Lower leg skin (tissue), 4 donors: ENCODE data around the gene NAV2. TPM values are rescaled to one million over a fixed set of nuclear protein-coding genes. Genes with fewer than 3 reads are reported as not detected.

ENCODE experiments used
- DNase-seq, 2 donors: peaks; one replicate each; pipeline ENCODE4 v3.0.0-alpha.2; 2019; ENCODE audit warnings: low spot score in 2 of 2
- H3K4me3 ChIP-seq: fragments of 200-600 bp; sonication (generic); 2 replicates; pipeline ENCODE4 v1.5.1; 2017; ENCODE audit warnings: mild to moderate bottlenecking, low read depth; ENCODE audit not compliant: poor library complexity, severe bottlenecking
- POLR2A ChIP-seq, 2 donors: fragments of 450-650 bp; IDR thresholded peaks; one replicate each; pipeline ENCODE4 v1.6.1; 2016 to 2017; ENCODE audit warnings: antibody characterized with exemption in 2 of 2, mild to moderate bottlenecking in 1 of 2, moderate library complexity in 1 of 2
- WGBS, 2 donors: methylation state at CpG; one replicate each; pipeline ENCODE4 v1.1.5; 2018; 5-methylcytosine and 5-hydroxymethylcytosine counted together
- intact Hi-C: fragments of 100-400 bp; cut with DNase I; formaldehyde crosslinking; loops from one replicate; pipeline ENCODE4 v1.15.0; 2023; ENCODE audit warnings: low total_unique reads
- total RNA-seq, 4 donors: library from RNA; depleted of rRNA; stranded (reverse); fragments of >200 nt; gene quantifications; one replicate each; pipeline ENCODE4 v1.1.0, GENCODE V29; 2016
- TF ChIP-seq, protein P1 (sequence below), 3 donors: fragments of 450-650 bp; IDR thresholded peaks; one replicate each; pipeline ENCODE4 v1.5.1; 2016; ENCODE audit warnings: antibody characterized with exemption in 3 of 3, mild to moderate bottlenecking in 3 of 3, moderate library complexity in 2 of 3

NAV2 gene
- total RNA-seq, 4 donors from 2014 or later, result 5.8 to 30.7 (median 21.0) TPM

- no peak for DNase-seq
- no peak overlapping the region for H3K4me3 ChIP-seq
- intact Hi-C loops, result no loop called here
- 50 to 61% methylated on average over 2 of the region's 2 CpGs for WGBS, 2 donors
- TF ChIP-seq, protein P1, sequence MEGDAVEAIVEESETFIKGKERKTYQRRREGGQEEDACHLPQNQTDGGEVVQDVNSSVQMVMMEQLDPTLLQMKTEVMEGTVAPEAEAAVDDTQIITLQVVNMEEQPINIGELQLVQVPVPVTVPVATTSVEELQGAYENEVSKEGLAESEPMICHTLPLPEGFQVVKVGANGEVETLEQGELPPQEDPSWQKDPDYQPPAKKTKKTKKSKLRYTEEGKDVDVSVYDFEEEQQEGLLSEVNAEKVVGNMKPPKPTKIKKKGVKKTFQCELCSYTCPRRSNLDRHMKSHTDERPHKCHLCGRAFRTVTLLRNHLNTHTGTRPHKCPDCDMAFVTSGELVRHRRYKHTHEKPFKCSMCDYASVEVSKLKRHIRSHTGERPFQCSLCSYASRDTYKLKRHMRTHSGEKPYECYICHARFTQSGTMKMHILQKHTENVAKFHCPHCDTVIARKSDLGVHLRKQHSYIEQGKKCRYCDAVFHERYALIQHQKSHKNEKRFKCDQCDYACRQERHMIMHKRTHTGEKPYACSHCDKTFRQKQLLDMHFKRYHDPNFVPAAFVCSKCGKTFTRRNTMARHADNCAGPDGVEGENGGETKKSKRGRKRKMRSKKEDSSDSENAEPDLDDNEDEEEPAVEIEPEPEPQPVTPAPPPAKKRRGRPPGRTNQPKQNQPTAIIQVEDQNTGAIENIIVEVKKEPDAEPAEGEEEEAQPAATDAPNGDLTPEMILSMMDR (IDR thresholded peaks at IDR 0.05), result no peak
- TF ChIP-seq POLR2A (IDR thresholded peaks at IDR 0.05), result no peak
Measured at GRCh38 chr11:19868871-19869270, 156.2 kb downstream of the NAV2 start.

- DNase-seq, result no peak
- 50 to 53% methylated on average over 2 of the region's 2 CpGs for WGBS, 2 donors
- H3K4me3 ChIP-seq, result no peak overlapping the region
- intact Hi-C loops, result no loop called here
- no peak for TF ChIP-seq POLR2A (IDR thresholded peaks at IDR 0.05)
- TF ChIP-seq, protein P1 (IDR thresholded peaks at IDR 0.05), result no peak
Measured at GRCh38 chr11:19869466-19869865, 156.8 kb downstream of the NAV2 start.

- 72 to 74% methylated on average over 9 of the region's 9 CpGs for WGBS, 2 donors
- no peak for DNase-seq
- H3K4me3 ChIP-seq, result no peak overlapping the region
- intact Hi-C loops, result no loop called here
- TF ChIP-seq, protein P1 (IDR thresholded peaks at IDR 0.05), result no peak
- no peak for TF ChIP-seq POLR2A (IDR thresholded peaks at IDR 0.05)
Measured at GRCh38 chr11:19869946-19870589, 157.4 kb downstream of the NAV2 start.

DNA sequence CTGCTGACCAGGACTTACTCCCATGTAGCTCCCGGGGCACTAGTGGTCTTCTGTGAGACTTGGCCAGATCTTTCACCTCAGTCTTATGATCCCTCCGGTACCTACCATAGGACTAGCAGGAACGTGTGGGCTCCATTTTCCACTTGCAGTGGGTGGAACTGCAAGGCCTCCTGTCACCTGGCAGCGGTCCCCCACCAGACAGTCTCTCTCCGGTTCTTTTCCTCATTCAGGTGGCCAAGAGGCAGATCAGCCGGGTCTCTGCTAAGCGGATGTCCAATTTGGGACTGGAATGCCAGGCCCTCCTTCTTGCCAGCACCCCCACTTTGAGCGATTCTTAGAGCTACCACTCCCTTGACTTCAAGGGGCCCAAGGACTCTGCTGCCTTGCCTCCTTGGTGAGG, 158.9 kb downstream of the NAV2 start:
- no peak overlapping the region for H3K4me3 ChIP-seq
- no peak for DNase-seq
- WGBS, 2 donors, result 75 to 79% methylated on average over 8 of the region's 8 CpGs
- TF ChIP-seq, protein P1 (IDR thresholded peaks at IDR 0.05), result no peak
- no peak for TF ChIP-seq POLR2A (IDR thresholded peaks at IDR 0.05)
- intact Hi-C loops, result no loop called here

DNA sequence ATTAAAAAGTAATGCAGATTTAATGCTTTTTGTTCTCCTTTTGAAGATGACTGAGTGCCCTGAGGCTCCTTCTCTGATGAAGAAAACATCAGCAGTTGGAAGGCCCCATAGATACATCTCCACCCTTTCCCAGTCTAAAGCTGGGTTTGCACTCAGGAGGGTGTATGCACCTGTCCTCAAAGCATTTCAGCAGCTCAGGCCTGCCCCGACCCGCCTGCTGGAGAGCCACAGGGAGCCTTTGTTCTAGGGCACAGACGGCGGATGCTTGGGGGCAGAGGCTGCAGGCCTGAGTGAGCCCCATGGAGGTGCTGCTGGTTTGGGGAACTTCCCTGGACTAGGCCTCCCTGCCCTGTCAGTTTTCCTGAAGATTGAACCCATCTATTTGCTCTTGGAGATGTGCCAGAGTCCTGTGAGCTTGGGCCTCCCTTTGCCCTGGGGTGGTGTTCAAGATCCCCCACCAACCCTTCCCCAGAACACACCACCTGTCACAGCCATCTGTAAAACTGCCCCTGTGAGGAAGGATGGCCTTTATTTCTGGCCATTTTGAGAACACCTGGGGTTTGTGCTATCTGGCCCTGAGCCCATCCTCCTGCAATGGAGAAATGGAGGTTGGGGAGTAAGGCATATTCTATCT, 160.0 kb downstream of the NAV2 start:
- intact Hi-C loops, result no loop called here
- TF ChIP-seq POLR2A (IDR thresholded peaks at IDR 0.05), result no peak
- TF ChIP-seq, protein P1 (IDR thresholded peaks at IDR 0.05), result no peak
- no peak for DNase-seq
- 66% methylated on average over 4 of the region's 4 CpGs for WGBS, 2 donors
- H3K4me3 ChIP-seq, result no peak overlapping the region
